Measurements from ENCODE around the gene TAF3.

- TF ChIP-seq POLR2AphosphoS5 (IDR thresholded peaks at IDR 0.05) (no peak), CTCF (IDR thresholded peaks at IDR 0.05) (no peak)
These were observed 235.3 kb downstream of the TAF3 start for GRCh38 chr10:8053446-8054243.
